ENCODE data around the gene MN1. TPM values are rescaled to one million over a fixed set of nuclear protein-coding genes. Genes with fewer than 3 reads are reported as not detected.

Gene MN1
- total and polyA plus RNA-seq, 12 donors, result 2.3 to 8.3 (median 5.5) TPM

GRCh38 chr22:27706489-27706888 lies 95.1 kb downstream of the MN1 start:
- WGBS, 2 donors, result 93 to 96% methylated on average over 5 of the region's 5 CpGs
- H3K9me3 ChIP-seq, result peaks cover 0 to 26% (median 7%) of the 10 kb centered on the region in 11 donors

GRCh38 chr22:27705408-27706080 lies 96.0 kb downstream of the MN1 start:
- H3K27ac ChIP-seq, result no peak overlapping the region
- no peaks in the 10 kb centered on the region for H3K36me3 ChIP-seq
- peaks cover 0 to 3% (median 0%) of the 10 kb centered on the region in 7 donors for H3K27me3 ChIP-seq
- no peaks in the 10 kb centered on the region for H3K4me1 ChIP-seq
- DNase-seq, result no peak
- TF ChIP-seq, protein P1, sequence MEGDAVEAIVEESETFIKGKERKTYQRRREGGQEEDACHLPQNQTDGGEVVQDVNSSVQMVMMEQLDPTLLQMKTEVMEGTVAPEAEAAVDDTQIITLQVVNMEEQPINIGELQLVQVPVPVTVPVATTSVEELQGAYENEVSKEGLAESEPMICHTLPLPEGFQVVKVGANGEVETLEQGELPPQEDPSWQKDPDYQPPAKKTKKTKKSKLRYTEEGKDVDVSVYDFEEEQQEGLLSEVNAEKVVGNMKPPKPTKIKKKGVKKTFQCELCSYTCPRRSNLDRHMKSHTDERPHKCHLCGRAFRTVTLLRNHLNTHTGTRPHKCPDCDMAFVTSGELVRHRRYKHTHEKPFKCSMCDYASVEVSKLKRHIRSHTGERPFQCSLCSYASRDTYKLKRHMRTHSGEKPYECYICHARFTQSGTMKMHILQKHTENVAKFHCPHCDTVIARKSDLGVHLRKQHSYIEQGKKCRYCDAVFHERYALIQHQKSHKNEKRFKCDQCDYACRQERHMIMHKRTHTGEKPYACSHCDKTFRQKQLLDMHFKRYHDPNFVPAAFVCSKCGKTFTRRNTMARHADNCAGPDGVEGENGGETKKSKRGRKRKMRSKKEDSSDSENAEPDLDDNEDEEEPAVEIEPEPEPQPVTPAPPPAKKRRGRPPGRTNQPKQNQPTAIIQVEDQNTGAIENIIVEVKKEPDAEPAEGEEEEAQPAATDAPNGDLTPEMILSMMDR (IDR thresholded peaks at IDR 0.05), result no peak
- 56% methylated on average over 12 of the region's 12 CpGs for WGBS, 2 donors
- intact Hi-C loops (cut with DNase I), result no loop called here
- peaks cover 0 to 26% (median 7%) of the 10 kb centered on the region in 11 donors for H3K9me3 ChIP-seq
- H3K4me3 ChIP-seq, result no peak overlapping the region
- ATAC-seq, result peak in 4 of 8 donors; percentile 16 to 61 (median 34)

More at GRCh38 chr22:27706489-27706888, 95.1 kb downstream of the MN1 start:
- Histone ChIP-seq H3K4me1 (no peaks in the 10 kb centered on the region), H3K4me3 (no peak overlapping the region), H3K27ac (no peak overlapping the region), H3K27me3 (peaks cover 0 to 3% (median 0%) of the 10 kb centered on the region in 7 donors), H3K36me3 (no peaks in the 10 kb centered on the region)
- intact Hi-C loops (cut with DNase I), result no loop called here
- no peak for ATAC-seq
- DNase-seq, result no peak
- TF ChIP-seq, protein P1 (IDR thresholded peaks at IDR 0.05), result no peak

GRCh38 chr22:27704581-27704980 lies 97.0 kb downstream of the MN1 start:
- H3K9me3 ChIP-seq, result peaks cover 0 to 26% (median 7%) of the 10 kb centered on the region in 11 donors
- H3K27ac ChIP-seq, result no peak overlapping the region
- no peaks in the 10 kb centered on the region for H3K27me3 ChIP-seq
- no peaks in the 10 kb centered on the region for H3K36me3 ChIP-seq
- ATAC-seq (no peak), DNase-seq (no peak)
- WGBS, 2 donors, result 96 to 98% methylated on average over 6 of the region's 6 CpGs
- intact Hi-C loops (cut with DNase I), result no loop called here
- no peak overlapping the region for H3K4me3 ChIP-seq
- TF ChIP-seq, protein P1 (IDR thresholded peaks at IDR 0.05), result no peak
- no peaks in the 10 kb centered on the region for H3K4me1 ChIP-seq

GRCh38 chr22:27699383-27700019 lies 102.1 kb downstream of the MN1 start:
- WGBS, 2 donors, result 85 to 86% methylated on average over 10 of the region's 10 CpGs
- no peak for ATAC-seq
- no peaks in the 10 kb centered on the region for H3K27me3 ChIP-seq
- intact Hi-C loops (cut with DNase I), result no loop called here
- no peak overlapping the region for H3K4me3 ChIP-seq
- H3K36me3 ChIP-seq, result no peaks in the 10 kb centered on the region
- no peak overlapping the region for H3K27ac ChIP-seq
- no peak for DNase-seq
- no peaks in the 10 kb centered on the region for H3K4me1 ChIP-seq
- peaks cover 0 to 32% (median 0%) of the 10 kb centered on the region in 11 donors for H3K9me3 ChIP-seq
- TF ChIP-seq, protein P1 (IDR thresholded peaks at IDR 0.05), result no peak
